Measurements from ENCODE around the gene ZNF784. TPM values are rescaled to one million over a fixed set of nuclear protein-coding genes. Genes with fewer than 3 reads are reported as not detected.

Gene ZNF784
- total and polyA plus RNA-seq, 2 donors (not counting 1 experiment from before 2014, with no cell fraction given): 1.6 to 5.6 TPM

GRCh38 chr19:55650602-55651230, 26.4 kb upstream of the ZNF784 start:
- Histone ChIP-seq H3K9me3 (ENCODE audit: control insufficient read depth, insufficient read depth, low read depth, low read length) (no peaks in the 10 kb centered on the region), H3K27me3 (ENCODE audit: control insufficient read depth, insufficient read depth, low read length) (no peaks in the 10 kb centered on the region), H3K27ac (ENCODE audit: insufficient read depth, low read length) (no peak overlapping the region), H3K79me2 (ENCODE audit: control insufficient read depth, insufficient read depth, low read length) (peaks cover 7% of the 10 kb centered on the region), H4K20me1 (ENCODE audit: control insufficient read depth, extremely low read depth, insufficient read depth, low read length) (no peaks in the 10 kb centered on the region), H3K36me3 (ENCODE audit: control insufficient read depth, insufficient read depth, low read length) (peaks cover 7% of the 10 kb centered on the region), H3K4me2 (ENCODE audit: extremely low read depth, insufficient read depth, low read length) (no peak overlapping the region), H3K4me1 (ENCODE audit: control insufficient read depth, extremely low read depth, insufficient read depth, low read length) (no peaks in the 10 kb centered on the region), H3K9ac (ENCODE audit: insufficient read depth, low read length) (no peak overlapping the region), H2AFZ (ENCODE audit: low read length) (no peak overlapping the region), H3K4me3 (replicated peaks in 1 of 4; ENCODE audit: control extremely low read depth in 1 of 4, insufficient read depth in 1 of 4, low read depth in 3 of 4, low read length in 4 of 4) (no peak overlapping the region)
- DNase-seq (ENCODE audit: low read depth in 2 of 2): no peak
- TF ChIP-seq EZH2 (IDR thresholded peaks at IDR 0.05; ENCODE audit: low read length, missing control alignments): no peak
- TF ChIP-seq, protein P1, sequence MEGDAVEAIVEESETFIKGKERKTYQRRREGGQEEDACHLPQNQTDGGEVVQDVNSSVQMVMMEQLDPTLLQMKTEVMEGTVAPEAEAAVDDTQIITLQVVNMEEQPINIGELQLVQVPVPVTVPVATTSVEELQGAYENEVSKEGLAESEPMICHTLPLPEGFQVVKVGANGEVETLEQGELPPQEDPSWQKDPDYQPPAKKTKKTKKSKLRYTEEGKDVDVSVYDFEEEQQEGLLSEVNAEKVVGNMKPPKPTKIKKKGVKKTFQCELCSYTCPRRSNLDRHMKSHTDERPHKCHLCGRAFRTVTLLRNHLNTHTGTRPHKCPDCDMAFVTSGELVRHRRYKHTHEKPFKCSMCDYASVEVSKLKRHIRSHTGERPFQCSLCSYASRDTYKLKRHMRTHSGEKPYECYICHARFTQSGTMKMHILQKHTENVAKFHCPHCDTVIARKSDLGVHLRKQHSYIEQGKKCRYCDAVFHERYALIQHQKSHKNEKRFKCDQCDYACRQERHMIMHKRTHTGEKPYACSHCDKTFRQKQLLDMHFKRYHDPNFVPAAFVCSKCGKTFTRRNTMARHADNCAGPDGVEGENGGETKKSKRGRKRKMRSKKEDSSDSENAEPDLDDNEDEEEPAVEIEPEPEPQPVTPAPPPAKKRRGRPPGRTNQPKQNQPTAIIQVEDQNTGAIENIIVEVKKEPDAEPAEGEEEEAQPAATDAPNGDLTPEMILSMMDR (conservative IDR thresholded peaks at IDR 0.05 in 1 of 2, IDR thresholded peaks at IDR 0.05 in 1 of 2; ENCODE audit: low read depth in 1 of 2, low read length in 2 of 2): no peak

DNA sequence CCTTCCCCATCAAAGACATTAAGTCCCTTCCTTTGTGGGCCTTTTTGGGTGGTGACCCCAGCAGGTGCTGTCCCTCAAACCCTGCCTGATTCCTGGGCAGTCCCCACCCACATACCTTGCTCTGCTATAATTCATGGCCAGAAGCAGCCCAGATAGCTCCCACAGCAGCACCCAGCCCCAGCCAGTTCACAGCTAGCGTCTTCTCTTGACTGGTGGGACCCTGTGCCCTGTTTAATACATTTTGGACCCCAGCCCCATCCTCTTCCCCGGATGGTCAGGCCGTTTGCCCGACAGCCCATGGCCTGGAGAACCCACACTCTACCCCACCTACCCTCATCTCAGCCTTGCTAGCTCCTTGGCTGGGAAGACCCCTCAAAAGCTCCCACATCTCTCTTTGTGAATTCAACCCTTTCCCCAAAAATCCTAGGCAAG, 25.8 kb upstream of the ZNF784 start:
- H2AFZ ChIP-seq (ENCODE audit: low read length): no peak overlapping the region
- H3K4me3 ChIP-seq (replicated peaks in 1 of 4; ENCODE audit: control extremely low read depth in 1 of 4, insufficient read depth in 1 of 4, low read depth in 3 of 4, low read length in 4 of 4): no peak overlapping the region
- H3K36me3 ChIP-seq (ENCODE audit: control insufficient read depth, insufficient read depth, low read length): peaks cover 12% of the 10 kb centered on the region
- no peaks in the 10 kb centered on the region for H4K20me1 ChIP-seq (ENCODE audit: control insufficient read depth, extremely low read depth, insufficient read depth, low read length)
- no peaks in the 10 kb centered on the region for H3K9me3 ChIP-seq (ENCODE audit: control insufficient read depth, insufficient read depth, low read depth, low read length)
- H3K27ac ChIP-seq (ENCODE audit: insufficient read depth, low read length): no peak overlapping the region
- H3K4me2 ChIP-seq (ENCODE audit: extremely low read depth, insufficient read depth, low read length): no peak overlapping the region
- no peaks in the 10 kb centered on the region for H3K4me1 ChIP-seq (ENCODE audit: control insufficient read depth, extremely low read depth, insufficient read depth, low read length)
- TF ChIP-seq EZH2 (IDR thresholded peaks at IDR 0.05; ENCODE audit: low read length, missing control alignments): no peak
- TF ChIP-seq, protein P1 (conservative IDR thresholded peaks at IDR 0.05 in 1 of 2, IDR thresholded peaks at IDR 0.05 in 1 of 2; ENCODE audit: low read depth in 1 of 2, low read length in 2 of 2): no peak
- no peaks in the 10 kb centered on the region for H3K27me3 ChIP-seq (ENCODE audit: control insufficient read depth, insufficient read depth, low read length)
- no peak overlapping the region for H3K9ac ChIP-seq (ENCODE audit: insufficient read depth, low read length)
- DNase-seq (ENCODE audit: low read depth in 2 of 2): no peak
- peaks cover 7% of the 10 kb centered on the region for H3K79me2 ChIP-seq (ENCODE audit: control insufficient read depth, insufficient read depth, low read length)

- H3K4me3 ChIP-seq (replicated peaks in 1 of 4; ENCODE audit: control extremely low read depth in 1 of 4, insufficient read depth in 1 of 4, low read depth in 3 of 4, low read length in 4 of 4): peak overlapping the region in 2 of 4 experiments; percentile 69 to 79
- no peak overlapping the region for H3K27ac ChIP-seq (ENCODE audit: insufficient read depth, low read length)
- no peaks in the 10 kb centered on the region for H4K20me1 ChIP-seq (ENCODE audit: control insufficient read depth, extremely low read depth, insufficient read depth, low read length)
- no peak overlapping the region for H2AFZ ChIP-seq (ENCODE audit: low read length)
- no peak for TF ChIP-seq EZH2 (IDR thresholded peaks at IDR 0.05; ENCODE audit: low read length, missing control alignments)
- TF ChIP-seq, protein P1 (conservative IDR thresholded peaks at IDR 0.05 in 1 of 2, IDR thresholded peaks at IDR 0.05 in 1 of 2; ENCODE audit: low read depth in 1 of 2, low read length in 2 of 2): no peak
- no peak overlapping the region for H3K9ac ChIP-seq (ENCODE audit: insufficient read depth, low read length)
- H3K9me3 ChIP-seq (ENCODE audit: control insufficient read depth, insufficient read depth, low read depth, low read length): no peaks in the 10 kb centered on the region
- DNase-seq (ENCODE audit: low read depth in 2 of 2): no peak
- peaks cover 2% of the 10 kb centered on the region for H3K4me1 ChIP-seq (ENCODE audit: control insufficient read depth, extremely low read depth, insufficient read depth, low read length)
- H3K27me3 ChIP-seq (ENCODE audit: control insufficient read depth, insufficient read depth, low read length): no peaks in the 10 kb centered on the region
- peaks cover 11% of the 10 kb centered on the region for H3K79me2 ChIP-seq (ENCODE audit: control insufficient read depth, insufficient read depth, low read length)
- peak overlapping the region; percentile 49 for H3K4me2 ChIP-seq (ENCODE audit: extremely low read depth, insufficient read depth, low read length)
- peaks cover 18% of the 10 kb centered on the region for H3K36me3 ChIP-seq (ENCODE audit: control insufficient read depth, insufficient read depth, low read length)
Measured at GRCh38 chr19:55649268-55650125, 25.1 kb upstream of the ZNF784 start.

All from fibroblast of lung (primary cell).